Kidney capillary endothelial cell (primary cell): Measurements from ENCODE around the gene SH2D1B.

Experiments used
- DNase-seq: peaks from one replicate; pipeline ENCODE4 v3.0.0-alpha.2; 2018; ENCODE audit warnings: low spot score

SH2D1B gene

GRCh38 chr1:162381941-162382750, 29.8 kb downstream of the SH2D1B start:
- no peak for DNase-seq

GRCh38 chr1:162381383-162381782, 30.6 kb downstream of the SH2D1B start, which contains the start of gene C1orf226:
C1orf226 (plus strand) TSS chr1:162381728; CDS start chr1:162381902, 174 bp downstream.
- no peak for DNase-seq

- DNase-seq: no peak
Observed at GRCh38 chr1:162380061-162380846, 31.7 kb downstream of the SH2D1B start.

GRCh38 chr1:162376691-162377090, 35.2 kb downstream of the SH2D1B start, which contains the start of gene SPATA46:
SPATA46 (minus strand) TSS chr1:162376854; CDS start chr1:162376790, 64 bp downstream.
- DNase-seq: no peak

GRCh38 chr1:162375463-162375862, 36.5 kb downstream of the SH2D1B start:
- no peak for DNase-seq

GRCh38 chr1:162374406-162374805, 37.5 kb downstream of the SH2D1B start:
- no peak for DNase-seq

GRCh38 chr1:162373541-162374260, 38.2 kb downstream of the SH2D1B start:
- DNase-seq: no peak

GRCh38 chr1:162373072-162373427, 38.9 kb downstream of the SH2D1B start:
- DNase-seq: no peak

GRCh38 chr1:162372159-162373071, 39.5 kb downstream of the SH2D1B start:
- no peak for DNase-seq

- no peak for DNase-seq
Observed at GRCh38 chr1:162371611-162372010, 40.3 kb downstream of the SH2D1B start.

- DNase-seq: no peak
Observed at GRCh38 chr1:162370721-162371120, 41.2 kb downstream of the SH2D1B start.

GRCh38 chr1:162370161-162370560, 41.8 kb downstream of the SH2D1B start:
- no peak for DNase-seq

- no peak for DNase-seq
Observed at GRCh38 chr1:162369571-162369970, 42.4 kb downstream of the SH2D1B start.

- DNase-seq: no peak
Observed at GRCh38 chr1:162368451-162368850, 43.5 kb downstream of the SH2D1B start.

GRCh38 chr1:162367772-162368171, 44.2 kb downstream of the SH2D1B start:
- DNase-seq: no peak

GRCh38 chr1:162367073-162367472, 44.9 kb downstream of the SH2D1B start:
- DNase-seq: no peak

- DNase-seq: no peak
Observed at GRCh38 chr1:162366671-162367070, 45.3 kb downstream of the SH2D1B start.

- no peak for DNase-seq
Observed at GRCh38 chr1:162366149-162366548, 45.8 kb downstream of the SH2D1B start.

- no peak for DNase-seq
Observed at GRCh38 chr1:162365284-162366020, 46.5 kb downstream of the SH2D1B start.

- no peak for DNase-seq
Observed at GRCh38 chr1:162364498-162364897, 47.4 kb downstream of the SH2D1B start.

GRCh38 chr1:162363823-162364222, 48.1 kb downstream of the SH2D1B start:
- no peak for DNase-seq
